KMS-11 (cell line): ENCODE results near the gene CNIH3.
"Not testable (repeated sequence)": the region's sequence is repeated elsewhere in the genome, so short reads cannot be mapped to it uniquely, and the experiment has no call there.

Experiments used
- H2AFZ ChIP-seq: fragments of 200-600 bp; sonication (generic); 2 replicates; pipeline ENCODE4 v1.6.1; 2016; ENCODE audit warnings: antibody characterized with exemption, mixed run types, low read depth
- H3K27ac ChIP-seq: fragments of 200-600 bp; sonication (generic); 2 replicates; pipeline ENCODE4 v1.6.1; 2016; ENCODE audit warnings: mild to moderate bottlenecking, mixed run types
- H3K27me3 ChIP-seq: fragments of 200-600 bp; sonication (generic); 2 replicates; pipeline ENCODE4 v1.6.1; 2017; ENCODE audit warnings: mild to moderate bottlenecking, low read depth, mixed run types, moderate library complexity; ENCODE audit not compliant: insufficient read depth
- H3K36me3 ChIP-seq: fragments of 200-600 bp; sonication (generic); 2 replicates; pipeline ENCODE4 v1.6.1; 2017; ENCODE audit warnings: mild to moderate bottlenecking, mixed run types; ENCODE audit not compliant: insufficient read depth
- H3K4me1 ChIP-seq: fragments of 200-600 bp; sonication (generic); 2 replicates; pipeline ENCODE4 v1.6.1; 2016; ENCODE audit warnings: mild to moderate bottlenecking, low read depth, mixed run types; ENCODE audit not compliant: poor library complexity, severe bottlenecking
- H3K4me2 ChIP-seq: fragments of 200-600 bp; sonication (generic); 2 replicates; pipeline ENCODE4 v1.7.0; 2016; ENCODE audit warnings: mild to moderate bottlenecking, mixed run types
- H3K4me3 ChIP-seq: fragments of 200-600 bp; sonication (generic); IDR thresholded peaks from 2 replicates; pipeline ENCODE4 v1.6.1; 2017; ENCODE audit warnings: low read depth, low read length, mixed read lengths; ENCODE audit not compliant: insufficient read depth
- H3K79me2 ChIP-seq: fragments of 200-600 bp; sonication (generic); 2 replicates; pipeline ENCODE4 v1.6.1; 2016; ENCODE audit warnings: low read depth, mixed run types; ENCODE audit not compliant: insufficient read depth
- H3K9ac ChIP-seq: fragments of 200-600 bp; sonication (generic); 2 replicates; pipeline ENCODE4 v1.6.1; 2016; ENCODE audit warnings: mild to moderate bottlenecking, mixed run types
- H4K20me1 ChIP-seq: fragments of 200-600 bp; sonication (generic); 2 replicates; pipeline ENCODE4 v1.6.1; 2016; ENCODE audit warnings: mild to moderate bottlenecking, mixed run types; ENCODE audit not compliant: insufficient read depth
- TF ChIP-seq, protein P1 (sequence below): fragments of 200-600 bp; sonication (generic); conservative IDR thresholded peaks from 2 replicates; pipeline ENCODE4 v1.6.1; 2017; ENCODE audit warnings: low read depth, mild to moderate bottlenecking, antibody characterized with exemption, low read length, moderate library complexity, mixed read lengths

Gene CNIH3

DNA sequence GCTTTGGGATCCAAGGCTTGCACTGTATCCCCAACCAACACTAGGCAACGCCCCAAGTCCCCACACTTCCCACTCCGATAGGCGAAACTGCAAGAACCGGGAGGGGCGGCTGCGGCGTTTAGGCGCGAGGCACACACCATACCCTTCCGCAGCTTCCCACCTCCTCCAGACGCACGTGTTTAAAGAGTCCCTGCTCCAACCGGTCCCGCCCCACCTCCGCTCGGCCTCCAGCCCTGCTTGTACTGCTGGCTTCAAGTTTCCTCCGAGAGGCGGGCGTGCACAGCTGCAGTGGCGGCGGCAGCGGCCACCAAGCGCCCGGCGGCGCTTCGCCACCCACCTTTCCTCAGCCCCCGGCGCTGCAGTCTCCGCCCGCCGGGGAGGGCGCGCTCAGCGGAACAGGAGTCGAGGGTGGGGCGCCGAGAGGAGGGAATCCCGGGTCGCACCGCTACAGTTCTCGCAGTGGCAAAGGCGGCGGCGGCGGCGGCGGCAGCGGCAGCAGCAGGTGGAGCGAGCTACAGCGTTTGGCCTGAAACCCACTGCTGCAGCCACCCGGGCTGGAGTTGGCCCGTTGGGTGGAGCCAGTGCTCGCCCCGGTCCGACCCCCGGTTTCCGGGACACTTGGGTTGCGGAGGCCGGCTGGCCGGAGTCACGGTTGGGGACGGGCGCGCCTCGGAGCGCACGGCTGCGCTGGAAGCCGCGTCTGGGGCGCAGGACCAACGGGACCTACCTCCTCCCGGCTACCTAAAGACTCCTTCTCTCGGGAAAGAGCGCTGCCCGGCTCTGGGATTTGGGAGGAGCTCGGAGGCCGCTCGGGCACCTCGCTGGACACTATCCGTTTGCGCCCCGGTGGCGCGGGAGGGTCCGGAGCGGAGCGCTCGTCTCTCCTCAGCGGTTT is at the start of gene CNIH3:
TSS of gene CNIH3 (plus strand) at position 457 of the 895 bp plus-strand sequence. CDS start 858 bp downstream, outside the sequence.
- Histone ChIP-seq H3K4me1 (peaks cover 44% of the 10 kb centered on the region), H3K36me3 (no peaks in the 10 kb centered on the region), H3K27ac (peak within 1 kb of the TSS; percentile 32; the same call in 1 of the 2 replicates), H3K4me3 (peak within 1 kb of the TSS; percentile 85), H3K4me2 (peak within 1 kb of the TSS; percentile 72), H3K9ac (peak within 1 kb of the TSS; percentile 69), H4K20me1 (no peaks in the 10 kb centered on the region), H3K27me3 (no peaks in the 10 kb centered on the region), H3K79me2 (no peaks in the 10 kb centered on the region), H2AFZ (peak within 1 kb of the TSS; percentile 80)
- TF ChIP-seq, protein P1, sequence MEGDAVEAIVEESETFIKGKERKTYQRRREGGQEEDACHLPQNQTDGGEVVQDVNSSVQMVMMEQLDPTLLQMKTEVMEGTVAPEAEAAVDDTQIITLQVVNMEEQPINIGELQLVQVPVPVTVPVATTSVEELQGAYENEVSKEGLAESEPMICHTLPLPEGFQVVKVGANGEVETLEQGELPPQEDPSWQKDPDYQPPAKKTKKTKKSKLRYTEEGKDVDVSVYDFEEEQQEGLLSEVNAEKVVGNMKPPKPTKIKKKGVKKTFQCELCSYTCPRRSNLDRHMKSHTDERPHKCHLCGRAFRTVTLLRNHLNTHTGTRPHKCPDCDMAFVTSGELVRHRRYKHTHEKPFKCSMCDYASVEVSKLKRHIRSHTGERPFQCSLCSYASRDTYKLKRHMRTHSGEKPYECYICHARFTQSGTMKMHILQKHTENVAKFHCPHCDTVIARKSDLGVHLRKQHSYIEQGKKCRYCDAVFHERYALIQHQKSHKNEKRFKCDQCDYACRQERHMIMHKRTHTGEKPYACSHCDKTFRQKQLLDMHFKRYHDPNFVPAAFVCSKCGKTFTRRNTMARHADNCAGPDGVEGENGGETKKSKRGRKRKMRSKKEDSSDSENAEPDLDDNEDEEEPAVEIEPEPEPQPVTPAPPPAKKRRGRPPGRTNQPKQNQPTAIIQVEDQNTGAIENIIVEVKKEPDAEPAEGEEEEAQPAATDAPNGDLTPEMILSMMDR: no peak

DNA sequence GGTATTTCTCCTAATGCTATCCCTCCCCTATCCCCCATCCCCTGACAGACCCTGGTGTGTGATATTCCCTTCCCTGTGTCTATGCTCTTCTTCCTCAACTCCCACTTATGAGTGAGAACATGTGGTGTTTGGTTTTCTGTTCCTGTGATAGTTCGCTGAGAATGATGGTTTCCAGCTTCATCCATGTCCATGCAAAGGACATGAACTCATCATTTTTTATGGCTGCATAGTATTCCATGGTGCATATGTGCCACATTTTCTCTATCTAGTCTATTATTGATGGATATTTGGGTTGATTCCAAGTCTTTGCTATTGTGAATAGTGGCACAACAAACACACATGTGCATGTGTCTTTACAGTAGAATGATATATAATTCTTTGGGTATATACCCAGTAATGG is 49.6 kb upstream of the CNIH3 start:
- H3K9ac ChIP-seq, H2AFZ ChIP-seq, H3K27me3 ChIP-seq, H3K4me2 ChIP-seq, H3K4me1 ChIP-seq, H3K36me3 ChIP-seq, H3K79me2 ChIP-seq, H3K4me3 ChIP-seq, H4K20me1 ChIP-seq, H3K27ac ChIP-seq: not testable (repeated sequence)

DNA sequence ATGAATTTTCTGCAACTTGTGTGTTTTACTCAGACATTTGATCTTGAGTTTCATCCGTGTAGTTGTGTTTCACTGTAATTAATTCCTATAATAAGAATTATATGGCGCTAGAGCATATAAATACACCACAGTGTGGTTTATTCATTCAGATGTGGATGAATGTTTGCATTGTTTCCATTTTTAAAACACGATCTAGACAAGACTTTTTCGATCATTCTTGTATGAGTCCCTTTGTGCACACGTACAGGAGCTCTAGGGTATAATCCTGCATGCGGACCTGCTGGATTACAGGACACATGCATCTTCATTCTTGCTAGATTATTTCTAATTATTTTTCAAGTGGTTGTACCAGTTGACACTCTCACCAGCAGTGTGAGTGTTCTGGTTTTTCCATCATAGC is 46.8 kb upstream of the CNIH3 start:
- no peak overlapping the region for H3K4me3 ChIP-seq
- H3K27ac ChIP-seq: no peak overlapping the region
- H3K36me3 ChIP-seq: no peaks in the 10 kb centered on the region
- H2AFZ ChIP-seq: no peak overlapping the region
- no peaks in the 10 kb centered on the region for H3K4me1 ChIP-seq
- TF ChIP-seq, protein P1: no peak
- H3K4me2 ChIP-seq: no peak overlapping the region
- H3K79me2 ChIP-seq: no peaks in the 10 kb centered on the region
- H3K9ac ChIP-seq: no peak overlapping the region
- H4K20me1 ChIP-seq: no peaks in the 10 kb centered on the region
- no peaks in the 10 kb centered on the region for H3K27me3 ChIP-seq

DNA sequence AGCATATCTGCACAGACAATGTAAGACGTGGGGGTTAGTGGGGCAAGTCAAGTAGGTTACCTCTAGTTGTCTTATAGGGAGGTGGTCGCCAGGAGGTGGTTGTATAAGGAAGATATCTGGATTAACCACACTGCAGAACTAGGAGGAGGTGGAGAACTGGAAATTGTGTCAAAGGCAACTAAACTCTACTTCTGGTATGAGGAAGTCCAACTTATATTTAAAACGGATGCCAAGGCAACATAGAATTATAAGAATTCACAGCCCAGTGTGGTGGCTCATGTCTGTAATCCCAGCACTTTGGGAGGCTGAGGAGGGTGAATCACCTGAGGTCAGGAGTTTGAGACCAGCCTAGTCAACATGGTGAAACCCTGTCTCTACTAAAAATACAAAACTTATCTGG is 44.1 kb upstream of the CNIH3 start:
- H3K4me3 ChIP-seq, H3K27me3 ChIP-seq, H3K36me3 ChIP-seq, H3K4me1 ChIP-seq, H2AFZ ChIP-seq, H3K4me2 ChIP-seq, H4K20me1 ChIP-seq, H3K79me2 ChIP-seq, H3K27ac ChIP-seq, H3K9ac ChIP-seq: not testable (repeated sequence)

DNA sequence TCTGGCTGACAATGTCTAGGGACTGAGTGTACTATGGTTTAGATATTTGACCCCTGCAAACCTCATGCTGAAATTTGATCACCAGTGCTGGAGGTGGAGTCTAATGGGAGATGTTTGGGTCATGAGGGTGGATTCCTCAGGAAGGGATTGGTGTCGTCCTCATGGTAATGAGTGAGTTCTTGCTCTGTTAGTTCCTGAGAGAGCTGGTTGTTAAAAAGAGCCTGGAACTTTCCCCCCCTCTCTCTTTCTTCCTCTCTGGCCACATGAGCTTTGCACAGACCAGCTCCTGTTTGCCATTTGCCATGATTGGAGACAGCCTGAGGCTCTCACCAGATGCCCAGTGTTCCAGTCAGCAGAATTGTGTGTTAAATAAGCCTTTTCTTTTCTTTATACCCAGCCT is 36.6 kb upstream of the CNIH3 start:
- Histone ChIP-seq H3K79me2 (no peaks in the 10 kb centered on the region), H3K4me3 (no peak overlapping the region), H3K27me3 (no peaks in the 10 kb centered on the region), H3K36me3 (no peaks in the 10 kb centered on the region), H3K9ac (no peak overlapping the region), H3K27ac (no peak overlapping the region), H4K20me1 (no peaks in the 10 kb centered on the region), H3K4me2 (no peak overlapping the region), H3K4me1 (peaks cover 4% of the 10 kb centered on the region), H2AFZ (no peak overlapping the region)
- TF ChIP-seq, protein P1: no peak
